HepG2 (cell line): ENCODE data around the gene MED9.

Source experiments
- ATF1 ChIP-seq: IDR thresholded peaks from 2 replicates; pipeline ENCODE4 v1.6.1; 2016; ENCODE audit warnings: mild to moderate bottlenecking, control low read depth
- FOXA1 ChIP-seq, 2 experiments: fragments of 450-650 bp in 1 of 2; sonication (generic) in 1 of 2; formaldehyde crosslinking in 1 of 2; IDR thresholded peaks; 2 replicates each; pipeline versions ENCODE4 v1.4.0 to v1.6.1; 2016 to 2020; ENCODE audit warnings: missing genetic modification reagents in 1 of 2
- GTF2F1 ChIP-seq: fragments of 150-350 bp; IDR thresholded peaks from 2 replicates; pipeline ENCODE4 v1.6.1; 2014; ENCODE audit warnings: low read length
- JUND ChIP-seq: sonication (generic); formaldehyde crosslinking; IDR thresholded peaks from 2 replicates; pipeline ENCODE4 v1.8.0; 2022; ENCODE audit warnings: mild to moderate bottlenecking, missing genetic modification reagents
- SMARCC2 ChIP-seq: fragments of 450-650 bp; IDR thresholded peaks from 2 replicates; pipeline ENCODE4 v1.6.1; 2017; ENCODE audit warnings: antibody characterized with exemption, mild to moderate bottlenecking
- SRF ChIP-seq: IDR thresholded peaks from 2 replicates; pipeline ENCODE4 v1.6.1; 2011; ENCODE audit warnings: mild to moderate bottlenecking, low read depth, low read length, moderate library complexity
- TF ChIP-seq, protein P1 (sequence below): sonication (generic); formaldehyde crosslinking; IDR thresholded peaks from 2 replicates; pipeline ENCODE4 v1.5.0; 2020; ENCODE audit warnings: mild to moderate bottlenecking, missing genetic modification reagents, moderate library complexity
- TF ChIP-seq, protein P2 (sequence below): sonication (generic); formaldehyde crosslinking; IDR thresholded peaks from 2 replicates; pipeline ENCODE4 v1.4.0; 2020; ENCODE audit warnings: mild to moderate bottlenecking, missing genetic modification reagents

DNA sequence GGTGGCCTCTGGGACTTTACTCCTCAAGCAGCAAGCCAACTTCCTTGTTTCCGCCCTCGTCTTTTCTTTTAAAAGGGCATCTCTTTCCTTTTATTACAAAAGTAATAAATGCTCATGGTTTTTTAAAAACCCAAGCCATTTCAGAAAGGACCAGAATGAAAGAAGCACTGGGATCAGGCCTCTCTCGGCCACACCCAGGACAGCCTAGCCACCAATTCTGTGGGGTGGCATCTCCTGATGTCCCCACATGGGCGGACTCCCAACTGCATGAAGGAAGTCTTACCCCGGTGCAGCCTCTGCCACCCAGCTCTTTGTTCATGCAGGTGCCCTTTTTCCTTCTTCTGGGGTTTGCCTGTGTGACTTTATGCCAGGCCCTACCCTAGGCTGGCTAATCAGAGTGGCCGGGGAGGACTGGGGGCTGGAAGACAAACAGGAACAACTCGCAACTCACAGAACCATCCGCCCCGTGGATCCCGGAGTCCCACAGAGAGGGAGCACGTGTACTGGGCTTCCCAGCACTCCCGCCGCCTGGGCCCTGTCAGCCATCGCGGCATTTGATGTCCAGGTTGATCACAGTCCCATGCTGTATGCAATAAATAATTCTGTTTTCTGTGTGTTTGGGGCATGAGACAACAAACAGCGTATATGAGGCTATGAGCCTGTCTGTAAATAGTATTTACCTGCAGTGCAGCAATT lies 22.0 kb downstream of the MED9 start:
- TF ChIP-seq ATF1 (CRISPR knock-in tag) (no peak), SMARCC2 (no peak), SRF (no peak), FOXA1 (IDR thresholded peaks at IDR 0.05) (no peak), FOXA1 (CRISPR knock-in tag; IDR thresholded peaks at IDR 0.05) (no peak), JUND (no peak), GTF2F1 (no peak)
- TF ChIP-seq, protein P1, sequence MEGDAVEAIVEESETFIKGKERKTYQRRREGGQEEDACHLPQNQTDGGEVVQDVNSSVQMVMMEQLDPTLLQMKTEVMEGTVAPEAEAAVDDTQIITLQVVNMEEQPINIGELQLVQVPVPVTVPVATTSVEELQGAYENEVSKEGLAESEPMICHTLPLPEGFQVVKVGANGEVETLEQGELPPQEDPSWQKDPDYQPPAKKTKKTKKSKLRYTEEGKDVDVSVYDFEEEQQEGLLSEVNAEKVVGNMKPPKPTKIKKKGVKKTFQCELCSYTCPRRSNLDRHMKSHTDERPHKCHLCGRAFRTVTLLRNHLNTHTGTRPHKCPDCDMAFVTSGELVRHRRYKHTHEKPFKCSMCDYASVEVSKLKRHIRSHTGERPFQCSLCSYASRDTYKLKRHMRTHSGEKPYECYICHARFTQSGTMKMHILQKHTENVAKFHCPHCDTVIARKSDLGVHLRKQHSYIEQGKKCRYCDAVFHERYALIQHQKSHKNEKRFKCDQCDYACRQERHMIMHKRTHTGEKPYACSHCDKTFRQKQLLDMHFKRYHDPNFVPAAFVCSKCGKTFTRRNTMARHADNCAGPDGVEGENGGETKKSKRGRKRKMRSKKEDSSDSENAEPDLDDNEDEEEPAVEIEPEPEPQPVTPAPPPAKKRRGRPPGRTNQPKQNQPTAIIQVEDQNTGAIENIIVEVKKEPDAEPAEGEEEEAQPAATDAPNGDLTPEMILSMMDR = no peak
- TF ChIP-seq, protein P2, sequence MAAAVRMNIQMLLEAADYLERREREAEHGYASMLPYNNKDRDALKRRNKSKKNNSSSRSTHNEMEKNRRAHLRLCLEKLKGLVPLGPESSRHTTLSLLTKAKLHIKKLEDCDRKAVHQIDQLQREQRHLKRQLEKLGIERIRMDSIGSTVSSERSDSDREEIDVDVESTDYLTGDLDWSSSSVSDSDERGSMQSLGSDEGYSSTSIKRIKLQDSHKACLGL (CRISPR knock-in tag) = no peak
